Upper lobe of left lung (tissue), 6 donors: ENCODE measurements around the gene CCNDBP1. TPM values are rescaled to one million over a fixed set of nuclear protein-coding genes. Genes with fewer than 3 reads are reported as not detected.
"Not testable (repeated sequence)": the region's sequence is repeated elsewhere in the genome, so short reads cannot be mapped to it uniquely, and the experiment has no call there.

Experiments used
- ATAC-seq, 2 donors: fragments of 200-7000 bp; cut with Tn5 transposase; one replicate each; pipeline ENCODE4 v1.9.1; 2022; ENCODE audit warnings: mild to moderate bottlenecking in 2 of 2, moderate library complexity in 2 of 2; ENCODE audit not compliant: low FRiP score in 2 of 2
- DNase-seq, 2 donors: peaks; one replicate each; pipeline ENCODE4 v3.0.0-alpha.2; 2019 to 2020
- H3K27ac ChIP-seq, 4 donors: fragments of 200-600 bp; sonication (generic); one replicate each; pipeline ENCODE4 v1.5.1; 2016 to 2019
- H3K27me3 ChIP-seq, 4 donors: fragments of 200-600 bp; sonication (generic); one replicate each; pipeline ENCODE4 v1.5.1; 2017 to 2019
- H3K36me3 ChIP-seq, 4 donors: fragments of 200-600 bp; sonication (generic); one replicate each; pipeline ENCODE4 v1.5.1; 2016 to 2019
- H3K4me1 ChIP-seq, 4 donors: fragments of 200-600 bp; sonication (generic); one replicate each; pipeline ENCODE4 v1.5.1; 2018 to 2019
- H3K4me3 ChIP-seq, 4 donors: fragments of 200-600 bp; sonication (generic); one replicate each; pipeline ENCODE4 v1.5.1; 2017 to 2019; ENCODE audit warnings: mild to moderate bottlenecking in 2 of 4, moderate library complexity in 1 of 4
- H3K9me3 ChIP-seq, 4 donors: fragments of 200-600 bp; sonication (generic); one replicate each; pipeline ENCODE4 v1.5.1; 2018 to 2019
- EP300 ChIP-seq, 4 donors: sonication (generic); formaldehyde crosslinking; IDR thresholded peaks; one replicate each; pipeline ENCODE4 v1.5.1; 2017; ENCODE audit warnings: antibody characterized with exemption in 4 of 4, control low read depth in 2 of 4
- POLR2A ChIP-seq, 4 donors: fragments of 450-650 bp; IDR thresholded peaks; one replicate each; pipeline ENCODE4 v1.5.1; 2016 to 2017; ENCODE audit warnings: antibody characterized with exemption in 4 of 4, mild to moderate bottlenecking in 2 of 4
- POLR2AphosphoS5 ChIP-seq, 2 donors: sonication (generic); formaldehyde crosslinking; IDR thresholded peaks; one replicate each; pipeline ENCODE4 v1.5.1; 2017; ENCODE audit warnings: antibody characterized with exemption in 2 of 2
- WGBS, 2 donors: methylation state at CpG; one replicate each; pipeline ENCODE4 v1.1.5; 2017 to 2018; 5-methylcytosine and 5-hydroxymethylcytosine counted together
- total RNA-seq, 6 donors: library from RNA; depleted of rRNA in 4 of 6; stranded (reverse); fragments of >200 nt in 4 of 6; gene quantifications; one replicate each; pipeline versions ENCODE4 v1.1.0 to v1.2.1, GENCODE V29; 2016 to 2021
- TF ChIP-seq, protein P1 (sequence below), 6 experiments: fragments of 450-650 bp in 4 of 6; fragments of 200-600 bp in 2 of 6; sonication (generic) in 2 of 6; IDR thresholded peaks; one replicate each; pipeline ENCODE4 v1.5.1; 2016 to 2019; ENCODE audit warnings: antibody characterized with exemption in 6 of 6
- donor health status: DM: no; HTN: no; CAD: no; lungs with moderate emphysema.
- donor health status: DM: no; HTN: yes; CAD: no; lungs with severe emphysema.

Gene CCNDBP1
- total RNA-seq, 6 donors from 2014 or later = 56.1 to 117 (median 95.5) TPM

DNA sequence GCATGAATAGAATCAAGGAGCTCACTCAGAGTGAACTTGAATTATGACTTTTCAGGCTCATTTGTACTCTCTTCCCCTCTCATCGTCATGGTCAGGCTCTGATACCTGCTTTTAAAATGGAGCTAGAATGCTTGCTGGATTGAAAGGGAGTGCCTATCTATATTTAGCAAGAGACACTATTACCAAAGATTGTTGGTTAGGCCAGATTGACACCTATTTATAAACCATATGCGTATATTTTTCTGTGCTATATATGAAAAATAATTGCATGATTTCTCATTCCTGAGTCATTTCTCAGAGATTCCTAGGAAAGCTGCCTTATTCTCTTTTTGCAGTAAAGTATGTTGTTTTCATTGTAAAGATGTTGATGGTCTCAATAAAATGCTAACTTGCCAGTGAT is 9.6 kb downstream of the CCNDBP1 start:
- Histone ChIP-seq H3K4me1 (peaks cover 0 to 3% (median 0%) of the 10 kb centered on the region in 4 donors), H3K9me3 (peaks cover 0 to 4% (median 1%) of the 10 kb centered on the region in 4 donors), H3K4me3 (no peak overlapping the region), H3K27me3 (no peaks in the 10 kb centered on the region), H3K27ac (no peak overlapping the region), H3K36me3 (peaks cover 34 to 85% (median 61%) of the 10 kb centered on the region in 4 donors)
- whole genome bisulfite sequencing, 2 donors = 88% methylated on average over 2 of the region's 2 CpGs
- DNase-seq (no peak), ATAC-seq (no peak)
- TF ChIP-seq POLR2A (IDR thresholded peaks at IDR 0.05) (no peak), EP300 (IDR thresholded peaks at IDR 0.05) (no peak), POLR2AphosphoS5 (IDR thresholded peaks at IDR 0.05) (no peak)
- TF ChIP-seq, protein P1, sequence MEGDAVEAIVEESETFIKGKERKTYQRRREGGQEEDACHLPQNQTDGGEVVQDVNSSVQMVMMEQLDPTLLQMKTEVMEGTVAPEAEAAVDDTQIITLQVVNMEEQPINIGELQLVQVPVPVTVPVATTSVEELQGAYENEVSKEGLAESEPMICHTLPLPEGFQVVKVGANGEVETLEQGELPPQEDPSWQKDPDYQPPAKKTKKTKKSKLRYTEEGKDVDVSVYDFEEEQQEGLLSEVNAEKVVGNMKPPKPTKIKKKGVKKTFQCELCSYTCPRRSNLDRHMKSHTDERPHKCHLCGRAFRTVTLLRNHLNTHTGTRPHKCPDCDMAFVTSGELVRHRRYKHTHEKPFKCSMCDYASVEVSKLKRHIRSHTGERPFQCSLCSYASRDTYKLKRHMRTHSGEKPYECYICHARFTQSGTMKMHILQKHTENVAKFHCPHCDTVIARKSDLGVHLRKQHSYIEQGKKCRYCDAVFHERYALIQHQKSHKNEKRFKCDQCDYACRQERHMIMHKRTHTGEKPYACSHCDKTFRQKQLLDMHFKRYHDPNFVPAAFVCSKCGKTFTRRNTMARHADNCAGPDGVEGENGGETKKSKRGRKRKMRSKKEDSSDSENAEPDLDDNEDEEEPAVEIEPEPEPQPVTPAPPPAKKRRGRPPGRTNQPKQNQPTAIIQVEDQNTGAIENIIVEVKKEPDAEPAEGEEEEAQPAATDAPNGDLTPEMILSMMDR (IDR thresholded peaks at IDR 0.05) = no peak

DNA sequence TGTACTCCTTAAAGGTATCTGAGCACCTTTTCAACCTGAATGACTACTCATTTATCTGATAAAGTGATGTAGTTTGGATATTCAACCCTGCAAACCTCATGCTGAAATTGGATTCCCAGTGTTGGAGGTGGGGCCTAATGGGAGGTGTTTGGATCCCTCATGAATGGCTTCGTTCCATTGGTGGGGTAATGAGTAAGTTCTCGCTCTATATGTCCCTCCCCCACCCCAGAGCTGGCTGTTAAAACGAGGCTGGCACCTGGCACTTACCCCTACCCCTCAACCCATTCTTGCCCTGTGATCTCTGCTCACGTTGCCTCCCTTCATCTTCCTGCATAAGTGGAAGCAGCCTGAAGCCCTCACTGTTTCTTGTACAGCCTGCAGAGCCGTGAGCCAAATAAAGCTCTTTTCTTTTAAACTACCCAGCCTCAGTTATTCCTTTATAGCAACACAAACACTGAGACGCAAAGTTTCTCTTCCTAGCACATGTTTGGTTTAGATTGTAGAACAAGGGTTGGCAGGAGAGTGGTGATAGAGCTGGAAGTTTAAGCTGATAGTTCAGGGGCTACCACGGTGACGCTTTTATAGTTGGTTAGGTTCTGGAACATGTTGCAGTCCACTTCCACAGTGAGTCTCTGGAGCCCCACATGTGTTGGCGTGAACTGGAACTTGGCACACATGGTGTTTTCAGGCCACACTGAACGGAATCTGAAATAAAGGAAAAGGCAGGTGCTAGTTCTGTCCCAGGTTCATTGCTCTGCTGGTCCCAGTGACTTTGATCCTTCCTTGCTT is 11.8 kb downstream of the CCNDBP1 start:
- DNase-seq (no peak), ATAC-seq (no peak)
- H3K36me3 ChIP-seq = peaks cover 22 to 63% (median 40%) of the 10 kb centered on the region in 4 donors
- no peaks in the 10 kb centered on the region for H3K4me1 ChIP-seq
- no peak overlapping the region for H3K27ac ChIP-seq
- TF ChIP-seq POLR2A (IDR thresholded peaks at IDR 0.05) (no peak), POLR2AphosphoS5 (IDR thresholded peaks at IDR 0.05) (no peak), EP300 (IDR thresholded peaks at IDR 0.05) (no peak)
- TF ChIP-seq, protein P1 (IDR thresholded peaks at IDR 0.05) = no peak
- H3K9me3 ChIP-seq = peaks cover 0 to 4% (median 1%) of the 10 kb centered on the region in 4 donors
- no peaks in the 10 kb centered on the region for H3K27me3 ChIP-seq
- H3K4me3 ChIP-seq = no peak overlapping the region
- WGBS, 2 donors = 91 to 92% methylated on average over 10 of the region's 10 CpGs

DNA sequence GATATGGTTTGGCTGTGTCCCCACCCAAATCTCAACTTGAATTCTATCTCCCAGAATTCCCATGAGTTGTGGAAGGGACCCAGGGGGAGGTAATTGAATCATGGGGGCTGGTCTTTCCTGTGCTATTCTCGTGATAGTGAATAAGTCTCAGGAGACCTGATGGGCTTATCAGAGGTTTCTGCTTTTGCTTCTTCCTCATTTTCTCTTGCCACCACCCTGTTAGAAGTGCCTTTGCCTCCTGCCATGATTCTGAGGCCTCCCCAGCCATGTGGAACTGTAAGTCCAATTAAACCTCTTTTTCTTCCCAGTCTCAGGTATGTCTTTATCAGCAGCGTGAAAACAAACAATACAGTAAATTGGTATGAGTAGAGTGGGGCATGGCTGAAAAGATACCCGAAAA is 12.6 kb downstream of the CCNDBP1 start:
- not testable (repeated sequence) for H3K9me3 ChIP-seq, ATAC-seq, DNase-seq, H3K4me1 ChIP-seq, H3K27ac ChIP-seq, H3K27me3 ChIP-seq, H3K4me3 ChIP-seq
- H3K36me3 ChIP-seq = peaks cover 15 to 55% (median 32%) of the 10 kb centered on the region in 4 donors
- WGBS, 2 donors = 84 to 96% methylated on average over 3 of the region's 3 CpGs

DNA sequence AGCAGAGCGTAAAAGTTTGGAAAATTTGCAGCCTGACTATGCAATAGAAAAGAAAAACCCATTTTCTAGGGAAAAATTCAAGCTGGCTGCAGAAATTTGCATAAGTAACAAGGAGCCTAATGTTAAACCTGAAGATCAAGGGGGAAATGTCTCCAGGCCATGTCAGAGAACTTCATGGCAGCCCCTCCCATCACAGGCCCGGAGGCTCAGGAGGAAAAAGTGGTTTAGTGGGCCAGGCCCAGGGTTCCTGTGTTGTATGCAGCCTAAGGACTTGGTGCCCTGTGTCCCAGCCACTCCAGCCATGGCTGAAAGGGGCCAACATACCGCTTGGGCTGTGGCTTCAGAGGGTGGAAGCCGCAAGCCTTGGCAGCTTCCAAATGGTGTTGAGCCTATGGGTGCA is 13.4 kb downstream of the CCNDBP1 start:
- not testable (repeated sequence) for H3K4me3 ChIP-seq, DNase-seq, H3K9me3 ChIP-seq, ATAC-seq, H3K27me3 ChIP-seq, H3K4me1 ChIP-seq, H3K27ac ChIP-seq
- peaks cover 12 to 47% (median 26%) of the 10 kb centered on the region in 4 donors for H3K36me3 ChIP-seq
- 94 to 100% methylated on average over 2 to 4 of the region's 4 CpGs for WGBS, 2 donors

DNA sequence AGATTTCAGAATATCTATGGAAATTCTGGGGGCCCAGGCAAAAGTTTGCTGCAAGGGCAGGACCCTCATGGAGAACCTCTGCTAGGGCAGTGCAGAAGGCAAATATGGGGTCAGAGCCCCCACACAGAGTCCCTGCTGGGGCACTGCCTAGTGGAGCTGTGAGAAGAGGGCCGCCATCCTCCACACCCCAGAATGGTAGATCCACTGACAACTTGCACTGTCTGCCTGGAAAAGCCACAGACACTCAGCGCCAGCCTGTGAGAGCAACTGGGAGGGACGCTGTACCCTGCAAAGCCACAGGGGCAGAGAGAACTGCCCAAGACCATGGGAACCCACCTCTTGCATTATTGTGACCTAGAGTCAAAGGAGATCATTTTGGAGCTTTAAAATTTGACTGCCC is 13.8 kb downstream of the CCNDBP1 start:
- DNase-seq = no peak
- 98% methylated on average over 3 of the region's 3 CpGs; no CpG with 5 or more reads in 1 of the 2 donors for WGBS, 2 donors
- Histone ChIP-seq H3K9me3 (peaks cover 0 to 4% (median 1%) of the 10 kb centered on the region in 4 donors), H3K27ac (no peak overlapping the region), H3K36me3 (peaks cover 12 to 44% (median 25%) of the 10 kb centered on the region in 4 donors), H3K4me3 (no peak overlapping the region), H3K4me1 (no peaks in the 10 kb centered on the region), H3K27me3 (no peaks in the 10 kb centered on the region)
- ATAC-seq = no peak
- no peak for TF ChIP-seq POLR2A (IDR thresholded peaks at IDR 0.05)

DNA sequence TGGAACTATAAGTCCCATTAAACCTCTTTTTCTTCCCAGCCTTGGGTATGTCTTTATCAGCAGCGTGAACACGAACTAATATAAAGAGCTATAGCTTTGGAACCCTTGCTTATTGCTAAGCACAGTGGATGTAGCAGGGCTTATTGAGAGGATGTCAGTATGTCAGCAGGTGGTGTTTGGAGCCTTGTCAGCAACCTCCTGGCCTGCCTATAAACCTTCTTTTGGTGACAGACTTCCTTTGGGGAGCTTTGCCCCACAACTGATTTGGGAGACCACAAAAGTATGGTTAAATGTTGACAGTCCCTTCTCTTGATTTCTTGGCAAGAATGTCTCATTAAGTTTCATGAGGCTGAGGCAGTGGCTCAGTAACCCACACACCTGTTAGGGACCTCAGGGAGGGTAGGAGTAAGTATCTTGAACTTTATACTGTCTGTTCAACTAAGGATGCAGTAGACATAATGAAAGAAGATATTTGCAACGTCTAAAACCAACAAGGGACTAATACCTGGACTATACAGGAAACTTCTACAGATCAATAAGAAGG is 14.8 kb downstream of the CCNDBP1 start:
- Histone ChIP-seq H3K36me3 (peaks cover 6 to 33% (median 15%) of the 10 kb centered on the region in 4 donors), H3K4me3 (no peak overlapping the region), H3K9me3 (peaks cover 0 to 4% (median 1%) of the 10 kb centered on the region in 4 donors), H3K27me3 (no peaks in the 10 kb centered on the region), H3K27ac (no peak overlapping the region), H3K4me1 (no peaks in the 10 kb centered on the region)
- ATAC-seq (no peak), DNase-seq (no peak)
- TF ChIP-seq, protein P1 (IDR thresholded peaks at IDR 0.05) = no peak
- TF ChIP-seq EP300 (IDR thresholded peaks at IDR 0.05) (no peak), POLR2A (IDR thresholded peaks at IDR 0.05) (no peak), POLR2AphosphoS5 (IDR thresholded peaks at IDR 0.05) (no peak)
- WGBS, 2 donors = 84 to 88% methylated on average over 3 of the region's 3 CpGs
